ENCODE data around the gene PILRA. TPM values are rescaled to one million over a fixed set of nuclear protein-coding genes. Genes with fewer than 3 reads are reported as not detected.

PILRA gene
- total and polyA plus RNA-seq, 2 experiments from 2014 or later = 0.38 to 5.3 TPM

GRCh38 chr7:100342765-100343164, 30.5 kb upstream of the PILRA start:
- ATAC-seq (no peak), DNase-seq (ENCODE audit: low spot score) (no peak)
- Mint-ChIP-seq H3K9me3 (no peaks in the 10 kb centered on the region), H3K36me3 (ENCODE audit: low read depth) (peaks cover 77% of the 10 kb centered on the region), H3K4me1 (peaks cover 4% of the 10 kb centered on the region; the same call in 1 of the 3 replicates), H3K27ac (no peak overlapping the region), H3K4me3 (no peak overlapping the region), H3K27me3 (ENCODE audit: insufficient read depth, low read depth, poor library complexity) (peaks cover 2% of the 10 kb centered on the region)
- H3K4me3 ChIP-seq = no peak overlapping the region
- TF ChIP-seq EZH2phosphoT487 (IDR thresholded peaks at IDR 0.05; ENCODE audit: unreplicated experiment) = no peak
- TF ChIP-seq STAT1 (IDR thresholded peaks at IDR 0.05; ENCODE audit: unreplicated experiment) = no peak
- TF ChIP-seq CTCF (conservative IDR thresholded peaks at IDR 0.05; ENCODE audit: low read depth in 2 of 2) = no peak
- TF ChIP-seq EZH2 (IDR thresholded peaks at IDR 0.05; ENCODE audit: low read depth, unreplicated experiment) = no peak
- TF ChIP-seq POLR2AphosphoS5 (IDR thresholded peaks at IDR 0.05; ENCODE audit: low read depth) = no peak
- no peak for TF ChIP-seq ZNF114 (CRISPR knock-in tag; IDR thresholded peaks at IDR 0.05)
- no peak for TF ChIP-seq ZNF331 (CRISPR knock-in tag; IDR thresholded peaks at IDR 0.05; ENCODE audit: low read depth)
- no peak for TF ChIP-seq ETS1 (IDR thresholded peaks at IDR 0.05)
- no peak for TF ChIP-seq REST (IDR thresholded peaks at IDR 0.05; ENCODE audit: unreplicated experiment)
- TF ChIP-seq ZNF462 (CRISPR knock-in tag; IDR thresholded peaks at IDR 0.05) = no peak
- TF ChIP-seq CREB1 (CRISPR knock-in tag; IDR thresholded peaks at IDR 0.05; ENCODE audit: low read depth) = no peak
- TF ChIP-seq NANOG (IDR thresholded peaks at IDR 0.05; ENCODE audit: borderline replicate concordance) = no peak
- TF ChIP-seq JUNB (IDR thresholded peaks at IDR 0.05; ENCODE audit: unreplicated experiment) = no peak
- peaks cover 18% of the 10 kb centered on the region for H3K79me2 ChIP-seq (replicated peaks; ENCODE audit: insufficient read depth)
- H3K9me2 ChIP-seq (ENCODE audit: insufficient read depth) = no peaks in the 10 kb centered on the region
- peaks cover 4% of the 10 kb centered on the region; the same call in 1 of the 2 replicates for H3F3A ChIP-seq (replicated peaks; ENCODE audit: low read depth)
- H3K4me1 ChIP-seq (ENCODE audit: insufficient read depth) = no peaks in the 10 kb centered on the region
- peaks cover 30% of the 10 kb centered on the region for H3K36me3 ChIP-seq (ENCODE audit: insufficient read depth)
- H2AFZ ChIP-seq = no peak overlapping the region
- H4K20me1 ChIP-seq (replicated peaks; ENCODE audit: insufficient read depth) = peaks cover 23% of the 10 kb centered on the region
- no peak overlapping the region for H3K27ac ChIP-seq (ENCODE audit: low read depth)
- H3K4me2 ChIP-seq = no peak overlapping the region
- H3K27me3 ChIP-seq (ENCODE audit: insufficient read depth) = no peaks in the 10 kb centered on the region
